PC-9 (cell line): ENCODE results near the gene SORT1. TPM values are rescaled to one million over a fixed set of nuclear protein-coding genes. Genes with fewer than 3 reads are reported as not detected.

Experiments
- BruUV-seq: library from RNA; stranded (reverse); fragments of 400-500 nt; replicated peaks from 2 replicates; lab custom pipeline; 2021; lab: Mats Ljungman, UMichigan
- CTCF ChIA-PET: fragments of 300-600 bp; sonication (Branson Sonifier 250); formaldehyde crosslinking; loops from one replicate; lab custom pipeline; 2022; ENCODE audit warnings: antibody characterized with exemption; lab: Charles Lee
- POLR2A ChIA-PET: fragments of 300-600 bp; sonication (Branson Sonifier 250); formaldehyde crosslinking; loops from one replicate; lab custom pipeline; 2022; ENCODE audit warnings: antibody characterized with exemption; ENCODE audit not compliant: unreplicated experiment; lab: Charles Lee
- DNase-seq, 2 experiments: peaks; one replicate each; pipeline versions ENCODE4 v3.0.0 to v3.0.0-alpha.2; 2015 to 2022; ENCODE audit warnings: mixed read lengths in 1 of 2
- H2AFZ ChIP-seq: fragments of 200-600 bp; sonication (generic); 2 replicates; pipeline ENCODE4 v1.8.1; 2017; ENCODE audit warnings: antibody characterized with exemption
- H3F3A ChIP-seq: fragments of 200-600 bp; sonication (generic); 2 replicates; pipeline ENCODE4 v1.8.1; 2017; ENCODE audit warnings: antibody characterized with exemption, mild to moderate bottlenecking, low read depth; ENCODE audit not compliant: insufficient read depth
- H3K27ac ChIP-seq: fragments of 200-600 bp; sonication (generic); 2 replicates; pipeline ENCODE4 v1.6.1; 2016; ENCODE audit warnings: mixed run types
- H3K27me3 ChIP-seq: fragments of 200-600 bp; sonication (generic); 2 replicates; pipeline ENCODE4 v1.6.1; 2016; ENCODE audit warnings: low read depth, mixed run types; ENCODE audit not compliant: insufficient read depth
- H3K36me3 ChIP-seq: fragments of 200-600 bp; sonication (generic); 2 replicates; pipeline ENCODE4 v1.6.1; 2016; ENCODE audit warnings: low read depth, mixed run types
- H3K4me1 ChIP-seq: fragments of 200-600 bp; sonication (generic); replicated peaks from 2 replicates; pipeline ENCODE4 v1.6.1; 2016; ENCODE audit warnings: mixed run types; ENCODE audit not compliant: insufficient read depth
- H3K4me2 ChIP-seq: fragments of 200-600 bp; sonication (generic); 2 replicates; pipeline ENCODE4 v1.6.1; 2017; ENCODE audit warnings: mixed run types
- H3K4me3 ChIP-seq: fragments of 200-600 bp; sonication (generic); 2 replicates; pipeline ENCODE4 v1.6.1; 2016; ENCODE audit warnings: mixed run types
- H3K79me2 ChIP-seq: fragments of 200-600 bp; sonication (generic); 2 replicates; pipeline ENCODE4 v1.6.1; 2017; ENCODE audit warnings: low read depth, mixed run types
- H3K9me2 ChIP-seq: fragments of 200-600 bp; sonication (generic); 2 replicates; pipeline ENCODE4 v1.8.1; 2017; ENCODE audit warnings: mild to moderate bottlenecking; ENCODE audit not compliant: insufficient read depth
- H3K9me3 ChIP-seq: fragments of 200-600 bp; sonication (generic); 2 replicates; pipeline ENCODE4 v1.8.1; 2016; ENCODE audit warnings: low read depth; ENCODE audit not compliant: insufficient read depth
- H4K20me1 ChIP-seq: fragments of 200-600 bp; sonication (generic); 2 replicates; pipeline ENCODE4 v1.8.1; 2017; ENCODE audit not compliant: insufficient read depth
- EZH2 ChIP-seq: fragments of 200-600 bp; sonication (generic); IDR thresholded peaks from 2 replicates; pipeline ENCODE4 v1.8.0; 2017; ENCODE audit warnings: antibody characterized with exemption, low read depth
- intact Hi-C: fragments of 100-400 bp; cut with micrococcal nuclease; formaldehyde crosslinking; loops from one replicate; pipeline ENCODE4 v1.10.0; 2022; ENCODE audit not compliant: unreplicated experiment
- total RNA-seq: library from RNA; stranded (reverse); gene quantifications from 2 replicates; pipeline ENCODE4 v1.2.3, GENCODE V29; 2021
- TF ChIP-seq, protein P1 (sequence below): fragments of 200-600 bp; sonication (generic); conservative IDR thresholded peaks from 2 replicates; pipeline ENCODE4 v1.6.1; 2017; ENCODE audit warnings: mixed run types, antibody characterized with exemption, mild to moderate bottlenecking, moderate library complexity

The SORT1 gene
- total RNA-seq, 1 experiment from 2014 or later, result 25.7 TPM

DNA sequence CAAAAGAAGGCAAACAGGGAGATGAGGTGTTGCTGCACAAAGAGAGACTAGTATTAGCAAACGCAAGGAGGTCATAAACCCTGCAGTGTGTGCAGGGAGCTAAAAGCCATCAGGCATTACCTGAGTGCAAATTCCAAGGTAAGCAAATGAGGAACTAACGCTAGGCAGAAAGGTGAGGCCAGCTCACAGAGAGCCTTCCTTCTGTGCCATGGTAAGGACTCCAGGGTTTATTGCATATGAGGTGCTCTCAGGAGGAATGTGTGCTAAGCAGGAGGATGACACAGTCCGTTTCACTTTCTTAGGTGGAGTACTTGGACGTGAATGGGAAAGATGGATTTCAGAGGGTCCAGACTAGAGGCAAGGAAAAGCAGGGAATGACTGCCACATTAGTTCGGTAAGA is 46.3 kb downstream of the SORT1 start:
- no peaks in the 10 kb centered on the region for H3K9me2 ChIP-seq
- no peak overlapping the region for H3K4me3 ChIP-seq
- ChIA-PET CTCF (no interaction called here), POLR2A (no interaction called here)
- no peaks in the 10 kb centered on the region for H4K20me1 ChIP-seq
- intact Hi-C loops, result no loop called here
- no peaks in the 10 kb centered on the region for H3K79me2 ChIP-seq
- H3K27me3 ChIP-seq, result no peaks in the 10 kb centered on the region
- H3K4me2 ChIP-seq, result no peak overlapping the region
- no peaks in the 10 kb centered on the region for H3K4me1 ChIP-seq
- TF ChIP-seq, protein P1, sequence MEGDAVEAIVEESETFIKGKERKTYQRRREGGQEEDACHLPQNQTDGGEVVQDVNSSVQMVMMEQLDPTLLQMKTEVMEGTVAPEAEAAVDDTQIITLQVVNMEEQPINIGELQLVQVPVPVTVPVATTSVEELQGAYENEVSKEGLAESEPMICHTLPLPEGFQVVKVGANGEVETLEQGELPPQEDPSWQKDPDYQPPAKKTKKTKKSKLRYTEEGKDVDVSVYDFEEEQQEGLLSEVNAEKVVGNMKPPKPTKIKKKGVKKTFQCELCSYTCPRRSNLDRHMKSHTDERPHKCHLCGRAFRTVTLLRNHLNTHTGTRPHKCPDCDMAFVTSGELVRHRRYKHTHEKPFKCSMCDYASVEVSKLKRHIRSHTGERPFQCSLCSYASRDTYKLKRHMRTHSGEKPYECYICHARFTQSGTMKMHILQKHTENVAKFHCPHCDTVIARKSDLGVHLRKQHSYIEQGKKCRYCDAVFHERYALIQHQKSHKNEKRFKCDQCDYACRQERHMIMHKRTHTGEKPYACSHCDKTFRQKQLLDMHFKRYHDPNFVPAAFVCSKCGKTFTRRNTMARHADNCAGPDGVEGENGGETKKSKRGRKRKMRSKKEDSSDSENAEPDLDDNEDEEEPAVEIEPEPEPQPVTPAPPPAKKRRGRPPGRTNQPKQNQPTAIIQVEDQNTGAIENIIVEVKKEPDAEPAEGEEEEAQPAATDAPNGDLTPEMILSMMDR, result no peak
- TF ChIP-seq EZH2, result no peak
- H3K27ac ChIP-seq, result no peak overlapping the region
- H3K36me3 ChIP-seq, result no peaks in the 10 kb centered on the region
- no peak for DNase-seq
- no TSS peak for BruUV-seq
- H3F3A ChIP-seq, result no peaks in the 10 kb centered on the region
- H3K9me3 ChIP-seq, result no peaks in the 10 kb centered on the region
- H2AFZ ChIP-seq, result no peak overlapping the region

GRCh38 chr1:109350655-109351054 is 47.1 kb downstream of the SORT1 start:
- Histone ChIP-seq H4K20me1 (no peaks in the 10 kb centered on the region), H3K4me3 (no peak overlapping the region), H3K4me1 (no peaks in the 10 kb centered on the region), H2AFZ (no peak overlapping the region), H3K79me2 (no peaks in the 10 kb centered on the region), H3K27ac (no peak overlapping the region), H3K27me3 (no peaks in the 10 kb centered on the region), H3K9me3 (no peaks in the 10 kb centered on the region), H3K4me2 (no peak overlapping the region), H3K9me2 (no peaks in the 10 kb centered on the region), H3F3A (no peaks in the 10 kb centered on the region), H3K36me3 (no peaks in the 10 kb centered on the region)
- ChIA-PET POLR2A (interaction anchor here (0.6 to 0.7 kb wide), 2 partner anchors 75 to 168 kb away, joined by 3 to 11 read pairs; no protein-coding TSS in a partner anchor), CTCF (no interaction called here)
- BruUV-seq, result no TSS peak
- TF ChIP-seq, protein P1, result no peak
- TF ChIP-seq EZH2, result no peak
- intact Hi-C loops, result no loop called here
- no peak for DNase-seq

DNA sequence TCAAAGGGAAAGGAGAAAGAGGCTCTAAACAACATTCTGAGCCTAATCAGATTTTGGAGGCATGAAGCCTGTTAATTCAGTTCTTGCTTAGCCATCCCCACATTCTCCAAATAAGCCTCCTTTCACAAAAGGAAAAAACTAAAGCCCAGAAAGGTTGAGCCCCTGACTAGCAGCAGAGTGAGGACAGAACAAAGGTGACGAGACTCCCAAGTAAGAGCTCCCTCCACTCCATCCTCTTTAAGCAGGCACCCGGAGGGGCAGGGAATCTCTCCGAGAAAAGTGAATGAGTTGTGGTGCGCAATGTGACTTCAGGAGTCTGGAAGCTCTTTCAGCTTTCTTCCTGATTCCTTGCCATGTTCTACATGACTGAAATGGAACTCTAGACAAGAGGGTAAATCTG is 47.5 kb downstream of the SORT1 start:
- Histone ChIP-seq H3K9me2 (no peaks in the 10 kb centered on the region), H3K4me2 (no peak overlapping the region), H2AFZ (no peak overlapping the region), H3K4me3 (no peak overlapping the region), H3K4me1 (no peaks in the 10 kb centered on the region), H3K36me3 (no peaks in the 10 kb centered on the region), H3K9me3 (no peaks in the 10 kb centered on the region), H3F3A (no peaks in the 10 kb centered on the region), H3K27ac (no peak overlapping the region), H3K27me3 (no peaks in the 10 kb centered on the region), H4K20me1 (no peaks in the 10 kb centered on the region), H3K79me2 (no peaks in the 10 kb centered on the region)
- DNase-seq, result no peak
- CTCF ChIA-PET, result no interaction called here
- intact Hi-C loops, result no loop called here
- TF ChIP-seq EZH2, result no peak
- TF ChIP-seq, protein P1, result no peak
- POLR2A ChIA-PET, result interaction anchor here (0.6 to 0.7 kb wide), 2 partner anchors 75 to 168 kb away, joined by 3 to 11 read pairs; no protein-coding TSS in a partner anchor
- no TSS peak for BruUV-seq
